Calu3 (cell line): ENCODE data around the gene DLEC1. TPM values are rescaled to one million over a fixed set of nuclear protein-coding genes. Genes with fewer than 3 reads are reported as not detected.

Experiments
- BruUV-seq: library from RNA; stranded (reverse); fragments of 400-500 nt; replicated peaks from 2 replicates; lab custom pipeline; 2021; lab: Mats Ljungman, UMichigan
- CTCF ChIA-PET: fragments of 300-600 bp; sonication (Branson Sonifier 250); formaldehyde crosslinking; loops from one replicate; lab custom pipeline; 2022; ENCODE audit warnings: antibody characterized with exemption; lab: Charles Lee
- DNase-seq: peaks from one replicate; pipeline ENCODE4 v3.0.0; 2022
- H3K27ac Mint-ChIP-seq: one replicate; pipeline ENCODE4 v1.8.0; 2022; ENCODE audit warnings: mixed read lengths; ENCODE audit not compliant: unreplicated experiment
- H3K27me3 Mint-ChIP-seq: one replicate; pipeline ENCODE4 v1.8.0; 2022; ENCODE audit warnings: mixed read lengths; ENCODE audit not compliant: unreplicated experiment
- H3K36me3 Mint-ChIP-seq: one replicate; pipeline ENCODE4 v1.8.0; 2022; ENCODE audit warnings: mild to moderate bottlenecking, moderate library complexity, mixed read lengths; ENCODE audit not compliant: insufficient read depth, unreplicated experiment
- H3K4me1 Mint-ChIP-seq: one replicate; pipeline ENCODE4 v1.8.0; 2022; ENCODE audit warnings: mild to moderate bottlenecking, low read depth, mixed read lengths; ENCODE audit not compliant: unreplicated experiment
- H3K4me3 Mint-ChIP-seq: one replicate; pipeline ENCODE4 v1.8.0; 2022; ENCODE audit warnings: mild to moderate bottlenecking, low read depth, moderate library complexity, mixed read lengths; ENCODE audit not compliant: unreplicated experiment
- H3K9me3 Mint-ChIP-seq: one replicate; pipeline ENCODE4 v1.8.0; 2022; ENCODE audit warnings: low read depth, mixed read lengths; ENCODE audit not compliant: unreplicated experiment
- CTCF ChIP-seq: fragments of 200-600 bp; IDR thresholded peaks from one replicate; pipeline ENCODE4 v1.8.0; 2022; ENCODE audit warnings: antibody characterized with exemption; ENCODE audit not compliant: unreplicated experiment
- intact Hi-C: fragments of 100-400 bp; cut with micrococcal nuclease; formaldehyde crosslinking; loops from one replicate; pipeline ENCODE4 v1.10.0; 2022; ENCODE audit not compliant: unreplicated experiment
- total RNA-seq: library from RNA; stranded (reverse); gene quantifications from 2 replicates; pipeline ENCODE4 v1.2.3, GENCODE V29; 2022

DLEC1 gene
- total RNA-seq, 1 experiment from 2014 or later, result 0.28 TPM

- BruUV-seq, result no TSS peak
- Mint-ChIP-seq H3K36me3 (no peaks in the 10 kb centered on the region), H3K27ac (no peak overlapping the region)
These were observed 60.5 kb downstream of the DLEC1 start for GRCh38 chr3:38099518-38099917.

GRCh38 chr3:38100498-38100897 is 61.5 kb downstream of the DLEC1 start:
- intact Hi-C loops, result no loop called here
- no peak overlapping the region for H3K27ac Mint-ChIP-seq

More at GRCh38 chr3:38099518-38099917, 60.5 kb downstream of the DLEC1 start:
- Mint-ChIP-seq H3K27me3 (peaks cover 89% of the 10 kb centered on the region), H3K4me3 (no peak overlapping the region), H3K4me1 (no peaks in the 10 kb centered on the region), H3K9me3 (no peaks in the 10 kb centered on the region)
- TF ChIP-seq CTCF, result no peak
- CTCF ChIA-PET, result no interaction called here
- DNase-seq, result no peak
- intact Hi-C loops, result no loop called here

GRCh38 chr3:38101811-38102443 is 62.9 kb downstream of the DLEC1 start:
- Mint-ChIP-seq H3K27me3 (peaks cover 65% of the 10 kb centered on the region), H3K36me3 (no peaks in the 10 kb centered on the region), H3K4me1 (no peaks in the 10 kb centered on the region), H3K9me3 (peaks cover 4% of the 10 kb centered on the region), H3K27ac (no peak overlapping the region), H3K4me3 (no peak overlapping the region)
- intact Hi-C loops, result no loop called here
- no TSS peak for BruUV-seq
- no peak for DNase-seq
- TF ChIP-seq CTCF, result no peak
- CTCF ChIA-PET, result interaction anchor here (0.6 kb wide), 1 partner anchor 1275 kb away, joined by 3 read pairs; no protein-coding TSS in a partner anchor

More at GRCh38 chr3:38100498-38100897, 61.5 kb downstream of the DLEC1 start:
- BruUV-seq, result no TSS peak
- no peak for TF ChIP-seq CTCF
- H3K27me3 Mint-ChIP-seq, result peaks cover 79% of the 10 kb centered on the region
- CTCF ChIA-PET, result no interaction called here
- no peak for DNase-seq
- H3K9me3 Mint-ChIP-seq, result peaks cover under 1% of the 10 kb centered on the region
- no peaks in the 10 kb centered on the region for H3K4me1 Mint-ChIP-seq
- H3K4me3 Mint-ChIP-seq, result no peak overlapping the region
- no peaks in the 10 kb centered on the region for H3K36me3 Mint-ChIP-seq

- CTCF ChIA-PET, result no interaction called here
- Mint-ChIP-seq H3K27ac (no peak overlapping the region), H3K4me1 (no peaks in the 10 kb centered on the region), H3K4me3 (no peak overlapping the region), H3K36me3 (no peaks in the 10 kb centered on the region), H3K9me3 (peaks cover 4% of the 10 kb centered on the region), H3K27me3 (peaks cover 60% of the 10 kb centered on the region)
- no TSS peak for BruUV-seq
- intact Hi-C loops, result no loop called here
- no peak for TF ChIP-seq CTCF
- DNase-seq, result no peak
These were observed 63.4 kb downstream of the DLEC1 start for GRCh38 chr3:38102444-38102814.
